Left ventricle myocardium superior (tissue), 1 donor: ENCODE results near the gene ZNF813. TPM values are rescaled to one million over a fixed set of nuclear protein-coding genes. Genes with fewer than 3 reads are reported as not detected.
"Not testable (repeated sequence)": the region's sequence is repeated elsewhere in the genome, so short reads cannot be mapped to it uniquely, and the experiment has no call there.

ENCODE experiments used
- ATAC-seq: fragments of 200-7000 bp; cut with Tn5 transposase; one replicate; pipeline ENCODE4 v1.9.1; 2020; ENCODE audit warnings: mild to moderate bottlenecking, moderate library complexity
- DNase-seq: peaks from one replicate; pipeline ENCODE4 v3.0.0-alpha.2; 2020
- intact Hi-C: fragments of 100-400 bp; cut with micrococcal nuclease; formaldehyde crosslinking; loops from one replicate; pipeline ENCODE4 v1.11.0; 2022
- long read RNA-seq: library from polyadenylated mRNA; unstranded; transcript quantifications from one replicate; pipeline ENCODE4 v2.0.0, GENCODE V29; 2021
- total RNA-seq: library from RNA; stranded (reverse); fragmentation: NEBNext Ultra II Directional; extraction: Animal tissue kit (Norgen Biotek cat#: 25700); gene quantifications from one replicate; pipeline ENCODE4 v1.2.1, GENCODE V29; 2021
- donor health status: DM: no; HTN: yes; CAD: no; lungs with severe emphysema.

Gene ZNF813
- total RNA-seq, result 1.3 TPM
- long read RNA-seq, partial matches to known transcripts, result 0 of 1 reads
- long read RNA-seq, other reads (novel, unspliced or antisense), result 1 of 1 reads

- DNase-seq (peak; percentile 98), ATAC-seq (peak; percentile 100)
- intact Hi-C loops, result no loop called here
These were observed at the start of gene ZNF813 for GRCh38 chr19:53467485-53468262. Gene ZNF813, plus strand, starts transcription at chr19:53467733. Its CDS starts 16,090 bp downstream, at chr19:53483823.

- intact Hi-C loops, DNase-seq, ATAC-seq: not testable (repeated sequence)
These were observed 46.8 kb upstream of the ZNF813 start for GRCh38 chr19:53420520-53421315.

GRCh38 chr19:53422551-53422950 is 45.0 kb upstream of the ZNF813 start:
- intact Hi-C loops, result no loop called here
- DNase-seq, result no peak
- ATAC-seq, result no peak

GRCh38 chr19:53423074-53423473 is 44.5 kb upstream of the ZNF813 start:
- peak; percentile 37 for DNase-seq
- intact Hi-C loops, result not testable (repeated sequence)
- peak; percentile 57 for ATAC-seq

GRCh38 chr19:53423680-53424079 is 43.9 kb upstream of the ZNF813 start:
- peak; percentile 73 for ATAC-seq
- intact Hi-C loops, DNase-seq: not testable (repeated sequence)

GRCh38 chr19:53424968-53425597 is 42.5 kb upstream of the ZNF813 start:
- peak; percentile 74 for DNase-seq
- ATAC-seq, result peak; percentile 94
- intact Hi-C loops, result no loop called here

- peak; percentile 98 for DNase-seq
- intact Hi-C loops, result no loop called here
- peak; percentile 100 for ATAC-seq
These were observed 36.0 kb upstream of the ZNF813 start, which contains the start of gene ZNF761 for GRCh38 chr19:53431399-53432087. Gene ZNF761, plus strand, starts transcription at chr19:53431984. Its CDS starts 15,285 bp downstream, at chr19:53447269.

- ATAC-seq (peak; percentile 47), DNase-seq (peak; percentile 53)
- intact Hi-C loops, result no loop called here
These were observed 35.4 kb upstream of the ZNF813 start for GRCh38 chr19:53432088-53432661.

GRCh38 chr19:53443809-53444208 is 23.7 kb upstream of the ZNF813 start:
- intact Hi-C loops, ATAC-seq: not testable (repeated sequence)

GRCh38 chr19:53447196-53447595 is 20.3 kb upstream of the ZNF813 start:
- intact Hi-C loops, ATAC-seq, DNase-seq: not testable (repeated sequence)

More at GRCh38 chr19:53443809-53444208, 23.7 kb upstream of the ZNF813 start:
- not testable (repeated sequence) for DNase-seq

- DNase-seq (no peak), ATAC-seq (no peak)
- intact Hi-C loops, result no loop called here
These were observed 11.7 kb upstream of the ZNF813 start for GRCh38 chr19:53455828-53456227.

GRCh38 chr19:53460131-53460721 is 7.3 kb upstream of the ZNF813 start:
- intact Hi-C loops, result not testable (repeated sequence)

GRCh38 chr19:53461866-53462265 is 5.7 kb upstream of the ZNF813 start:
- no peak for ATAC-seq
- intact Hi-C loops, result no loop called here
- DNase-seq, result no peak

More at GRCh38 chr19:53460131-53460721, 7.3 kb upstream of the ZNF813 start:
- not testable (repeated sequence) for ATAC-seq, DNase-seq

- DNase-seq (no peak), ATAC-seq (no peak)
- intact Hi-C loops, result no loop called here
These were observed 4.7 kb upstream of the ZNF813 start for GRCh38 chr19:53462861-53463260.

- intact Hi-C loops, result no loop called here
- ATAC-seq (peak; percentile 24), DNase-seq (peak; percentile 56)
These were observed 4.3 kb upstream of the ZNF813 start for GRCh38 chr19:53463263-53463662.

GRCh38 chr19:53466726-53467484 is 628 bp upstream of the ZNF813 start:
- peak; percentile 28 for ATAC-seq
- peak; percentile 38 for DNase-seq
- intact Hi-C loops, result no loop called here

GRCh38 chr19:53468628-53469027 is 1.1 kb downstream of the ZNF813 start:
- DNase-seq, ATAC-seq, intact Hi-C loops: not testable (repeated sequence)
